Measurements from ENCODE around the gene LYSET. TPM values are rescaled to one million over a fixed set of nuclear protein-coding genes. Genes with fewer than 3 reads are reported as not detected.

LYSET gene
- total and polyA plus RNA-seq, 2 donors (not counting 3 experiments of a cell fraction or from before 2014, with no cell fraction given), result 14.3 to 18.4 TPM

DNA sequence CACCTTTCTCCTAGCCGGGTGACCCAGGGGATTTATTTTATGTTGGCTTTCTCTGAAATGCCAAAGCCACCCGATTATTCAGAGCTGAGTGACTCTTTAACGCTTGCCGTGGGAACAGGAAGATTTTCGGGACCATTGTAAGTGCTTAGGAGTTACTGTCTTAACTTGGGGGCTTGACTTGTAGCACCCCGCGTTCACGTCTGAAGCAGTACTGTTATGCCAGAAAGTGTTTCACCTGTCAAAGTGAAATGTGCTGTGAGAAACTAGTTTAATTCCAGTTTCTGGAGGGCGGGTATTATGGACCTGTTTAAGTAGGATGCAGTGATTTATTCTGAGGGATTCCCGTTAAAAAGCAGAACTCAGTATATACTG lies 218 bp downstream of the LYSET start:
- no peak for DNase-seq (ENCODE audit: low read depth, low spot score)
- POLR2A ChIA-PET, result interaction anchor here (0.6 to 2.1 kb wide), 3 partner anchors 22 to 284 kb away, joined by 3 to 8 read pairs (median 4); partner anchors contain the start of genes GON7 and UBR7

More for the DNA sequence above, 218 bp downstream of the LYSET start:
- no peaks in the 10 kb centered on the region for H4K20me1 ChIP-seq (replicated peaks; ENCODE audit: control insufficient read depth, extremely low read depth, insufficient read depth, low read length)
- peaks cover 18% of the 10 kb centered on the region for H3K79me2 ChIP-seq (ENCODE audit: control insufficient read depth, insufficient read depth, low read length)
- H3K36me3 ChIP-seq (ENCODE audit: control insufficient read depth in 2 of 2, extremely low read depth in 1 of 2, insufficient read depth in 2 of 2, low read length in 2 of 2), result no peaks in the 10 kb centered on the region
- H3K9me3 ChIP-seq (replicated peaks; ENCODE audit: control insufficient read depth, insufficient read depth, low read length), result no peaks in the 10 kb centered on the region
- H3K4me3 ChIP-seq (replicated peaks in 1 of 3; ENCODE audit: insufficient read depth in 1 of 3, low read depth in 1 of 3, low read length in 3 of 3), result peak overlapping the region; percentile 58 to 98 (median 96)
- H2AFZ ChIP-seq (ENCODE audit: low read depth, low read length), result peak overlapping the region; percentile 91
- peak overlapping the region; percentile 99 for H3K4me2 ChIP-seq (ENCODE audit: insufficient read depth, low read length)
- intact Hi-C loops (cut with micrococcal nuclease) (loop anchor here (1.0 to 10.0 kb wide), 2 partner anchors 22 to 1081 kb away; partner anchors contain the start of genes ATXN3, GON7 and UBR7), dilution Hi-C loops (cut with MboI; ENCODE audit: extremely low pct_ligation_motif_present, low sequenced_read_pairs) (no loop called here)
- H3K9ac ChIP-seq (replicated peaks; ENCODE audit: extremely low read depth, insufficient read depth, low read length), result peak overlapping the region; percentile 90
- H3K27me3 ChIP-seq (ENCODE audit: control insufficient read depth in 2 of 2, insufficient read depth in 2 of 2, low read length in 2 of 2), result no peaks in the 10 kb centered on the region
- peaks cover 21% of the 10 kb centered on the region for H3K4me1 ChIP-seq (ENCODE audit: control insufficient read depth, extremely low read depth, insufficient read depth, low read length)
- CTCF ChIA-PET, result interaction anchor here (0.8 to 3.5 kb wide), 11 partner anchors 8 to 434 kb away, joined by 3 to 33 read pairs (median 5); partner anchors contain the start of genes GON7 and UBR7
- TF ChIP-seq FOS (IDR thresholded peaks at IDR 0.05; ENCODE audit: borderline replicate concordance, insufficient read depth, low read length), result no peak
- no peak for TF ChIP-seq EZH2 (IDR thresholded peaks at IDR 0.05; ENCODE audit: borderline replicate concordance, low read depth, low read length, severe bottlenecking)
- no peak for TF ChIP-seq JUN (IDR thresholded peaks at IDR 0.05; ENCODE audit: borderline replicate concordance, insufficient read depth, insufficient read length, low read depth)
- TF ChIP-seq POLR2AphosphoS5 (IDR thresholded peaks at IDR 0.05; ENCODE audit: insufficient read depth, low read depth, low read length), result no peak
- TF ChIP-seq GATA2 (IDR thresholded peaks at IDR 0.05; ENCODE audit: insufficient read depth, insufficient read length, low read depth, low read length), result no peak
- TF ChIP-seq, protein P1, sequence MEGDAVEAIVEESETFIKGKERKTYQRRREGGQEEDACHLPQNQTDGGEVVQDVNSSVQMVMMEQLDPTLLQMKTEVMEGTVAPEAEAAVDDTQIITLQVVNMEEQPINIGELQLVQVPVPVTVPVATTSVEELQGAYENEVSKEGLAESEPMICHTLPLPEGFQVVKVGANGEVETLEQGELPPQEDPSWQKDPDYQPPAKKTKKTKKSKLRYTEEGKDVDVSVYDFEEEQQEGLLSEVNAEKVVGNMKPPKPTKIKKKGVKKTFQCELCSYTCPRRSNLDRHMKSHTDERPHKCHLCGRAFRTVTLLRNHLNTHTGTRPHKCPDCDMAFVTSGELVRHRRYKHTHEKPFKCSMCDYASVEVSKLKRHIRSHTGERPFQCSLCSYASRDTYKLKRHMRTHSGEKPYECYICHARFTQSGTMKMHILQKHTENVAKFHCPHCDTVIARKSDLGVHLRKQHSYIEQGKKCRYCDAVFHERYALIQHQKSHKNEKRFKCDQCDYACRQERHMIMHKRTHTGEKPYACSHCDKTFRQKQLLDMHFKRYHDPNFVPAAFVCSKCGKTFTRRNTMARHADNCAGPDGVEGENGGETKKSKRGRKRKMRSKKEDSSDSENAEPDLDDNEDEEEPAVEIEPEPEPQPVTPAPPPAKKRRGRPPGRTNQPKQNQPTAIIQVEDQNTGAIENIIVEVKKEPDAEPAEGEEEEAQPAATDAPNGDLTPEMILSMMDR (IDR thresholded peaks at IDR 0.05; ENCODE audit: extremely low read depth in 1 of 2, insufficient read depth in 1 of 2, low read depth in 1 of 2, low read length in 2 of 2), result no peak
- no peak for TF ChIP-seq MYC (IDR thresholded peaks at IDR 0.05; ENCODE audit: low read depth, low read length)
- TF ChIP-seq POLR2A (IDR thresholded peaks at IDR 0.05; ENCODE audit: low read depth, low read length), result no peak
- TF ChIP-seq, protein P2, sequence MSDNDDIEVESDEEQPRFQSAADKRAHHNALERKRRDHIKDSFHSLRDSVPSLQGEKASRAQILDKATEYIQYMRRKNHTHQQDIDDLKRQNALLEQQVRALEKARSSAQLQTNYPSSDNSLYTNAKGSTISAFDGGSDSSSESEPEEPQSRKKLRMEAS (IDR thresholded peaks at IDR 0.05; ENCODE audit: insufficient read depth, insufficient read length), result no peak
- no peaks in the 10 kb centered on the region for H3K9me1 ChIP-seq (replicated peaks; ENCODE audit: control insufficient read depth, extremely low read depth, insufficient read depth, low read length)
- BruUV-seq (replicated peaks), result TSS peak; percentile 51
- H3K27ac ChIP-seq (ENCODE audit: insufficient read depth, low read depth, low read length), result peak overlapping the region; percentile 98
- FAIRE-seq, result no peak
